ENCODE results near the gene ATP6V1B1.

The ATP6V1B1 gene

DNA sequence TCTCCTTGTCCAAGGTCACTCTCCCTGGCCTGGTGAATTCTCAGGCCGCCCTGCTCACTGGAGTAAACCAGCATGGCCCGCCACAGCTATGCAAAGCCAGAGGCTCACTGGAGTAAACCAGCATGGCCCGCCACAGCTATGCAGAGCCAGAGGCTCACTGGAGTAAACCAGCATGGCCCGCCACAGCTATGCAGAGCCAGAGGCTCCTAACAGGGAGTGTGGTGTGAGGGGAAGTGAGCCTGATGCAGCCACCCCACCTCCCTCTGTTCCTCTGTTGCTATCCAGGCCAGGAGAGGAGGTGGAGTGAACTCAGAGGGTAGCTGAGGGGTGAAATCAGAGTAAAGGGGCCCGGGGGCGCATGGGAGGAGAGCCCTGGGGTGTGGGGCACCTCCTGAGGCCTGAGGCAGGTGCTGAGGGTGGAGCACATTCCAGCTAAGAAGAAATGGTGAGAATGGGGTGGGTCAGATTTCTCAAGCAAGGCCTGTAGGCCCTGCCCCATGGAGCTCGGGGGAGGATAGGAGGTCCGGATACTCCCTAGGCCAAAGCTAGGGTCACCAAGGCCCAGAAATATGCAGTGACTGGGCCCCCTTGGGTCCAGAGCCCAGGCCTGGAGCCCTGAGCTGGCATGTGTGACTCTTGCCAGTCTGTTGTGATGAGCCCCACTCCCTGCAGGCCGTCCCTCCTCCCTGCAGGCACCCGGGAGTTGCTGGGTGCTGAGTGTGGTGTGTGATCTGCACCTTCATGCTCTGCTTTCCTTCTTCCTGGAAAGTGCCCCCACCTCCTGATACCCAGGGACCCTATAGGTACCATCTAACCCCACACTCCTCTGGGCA is 1.5 kb downstream of the ATP6V1B1 start:
- Histone ChIP-seq H3K9ac (no peak overlapping the region), H3K36me3 (0 out of 2 replicates have a peak, but pooled peaks cover 7% of the 10 kb centered on the region), H3K4me3 (no peak overlapping the region), H3K4me2 (no peak overlapping the region), H3K27me3 (no peaks in the 10 kb centered on the region), H4K20me1 (no peaks in the 10 kb centered on the region), H3K27ac (no peak overlapping the region), H3K4me1 (peaks cover 24% of the 10 kb centered on the region), H3K9me3 (no peaks in the 10 kb centered on the region)
- no peak for TF ChIP-seq Cebpa-rat (IDR thresholded peaks at IDR 0.05)

DNA sequence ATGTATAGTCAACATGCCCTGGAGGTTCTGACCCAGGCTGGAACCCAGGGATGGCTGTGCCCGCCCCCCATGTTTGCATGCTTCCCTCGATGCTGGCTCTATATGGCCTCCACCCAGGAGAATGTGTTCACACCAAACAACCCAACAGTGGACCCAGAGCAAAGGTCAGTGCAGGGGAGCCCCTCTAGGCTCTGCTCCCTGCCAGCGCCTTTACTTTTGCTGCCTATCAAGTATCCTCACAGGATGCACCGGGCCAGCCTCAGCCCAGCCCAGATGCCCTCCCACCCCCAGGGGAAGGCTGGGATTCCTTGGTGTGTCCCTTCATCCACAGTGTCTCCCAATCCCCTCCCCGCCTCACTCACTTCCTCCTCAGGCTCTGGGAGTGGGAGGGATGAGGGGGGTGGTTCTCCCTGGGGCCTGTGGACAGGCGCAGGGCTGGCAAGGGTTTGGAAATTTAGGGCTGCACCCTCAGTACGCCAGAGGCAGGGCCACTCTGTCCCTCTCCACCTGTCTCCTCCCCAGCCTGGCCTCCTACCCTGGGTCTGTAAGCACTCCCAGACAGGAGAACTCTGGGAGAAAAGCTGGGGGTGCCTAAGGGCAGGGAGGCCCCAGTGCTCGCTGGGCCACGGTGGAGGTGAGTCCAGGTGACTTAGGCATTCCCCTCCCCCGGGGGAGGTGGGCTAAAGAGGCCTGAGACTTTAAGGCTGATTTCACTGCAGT is 2.3 kb downstream of the ATP6V1B1 start:
- Histone ChIP-seq H4K20me1 (no peaks in the 10 kb centered on the region), H3K4me3 (no peak overlapping the region), H3K36me3 (0 out of 2 replicates have a peak, but pooled peaks cover 8% of the 10 kb centered on the region), H3K9me3 (no peaks in the 10 kb centered on the region), H3K9ac (no peak overlapping the region), H3K4me2 (no peak overlapping the region), H3K27ac (no peak overlapping the region), H3K27me3 (no peaks in the 10 kb centered on the region), H3K4me1 (peaks cover 18% of the 10 kb centered on the region; the same call in 1 of the 2 replicates)
- TF ChIP-seq Cebpa-rat (IDR thresholded peaks at IDR 0.05): no peak

- no peak for TF ChIP-seq Cebpa-rat (IDR thresholded peaks at IDR 0.05)
- no peaks in the 10 kb centered on the region for H3K9me3 ChIP-seq
- H3K36me3 ChIP-seq: 0 out of 2 replicates have a peak, but pooled peaks cover 8% of the 10 kb centered on the region
- H3K27ac ChIP-seq: no peak overlapping the region
- H3K9ac ChIP-seq: no peak overlapping the region
- H4K20me1 ChIP-seq: no peaks in the 10 kb centered on the region
- no peak overlapping the region for H3K4me2 ChIP-seq
- H3K4me3 ChIP-seq: no peak overlapping the region
- H3K4me1 ChIP-seq: peaks cover 13% of the 10 kb centered on the region; the same call in 1 of the 2 replicates
- H3K27me3 ChIP-seq: no peaks in the 10 kb centered on the region
Measured at GRCh38 chr2:70938586-70938950, 2.9 kb downstream of the ATP6V1B1 start.

GRCh38 chr2:70939001-70939838 is 3.5 kb downstream of the ATP6V1B1 start:
- no peak overlapping the region for H3K27ac ChIP-seq
- H3K4me2 ChIP-seq: no peak overlapping the region
- H3K9ac ChIP-seq: no peak overlapping the region
- H3K27me3 ChIP-seq: no peaks in the 10 kb centered on the region
- H4K20me1 ChIP-seq: no peaks in the 10 kb centered on the region
- H3K4me3 ChIP-seq: no peak overlapping the region
- 0 out of 2 replicates have a peak, but pooled peaks cover 8% of the 10 kb centered on the region for H3K36me3 ChIP-seq
- no peaks in the 10 kb centered on the region for H3K9me3 ChIP-seq
- peaks cover 11% of the 10 kb centered on the region; the same call in 1 of the 2 replicates for H3K4me1 ChIP-seq
- TF ChIP-seq Cebpa-rat (IDR thresholded peaks at IDR 0.05): no peak

DNA sequence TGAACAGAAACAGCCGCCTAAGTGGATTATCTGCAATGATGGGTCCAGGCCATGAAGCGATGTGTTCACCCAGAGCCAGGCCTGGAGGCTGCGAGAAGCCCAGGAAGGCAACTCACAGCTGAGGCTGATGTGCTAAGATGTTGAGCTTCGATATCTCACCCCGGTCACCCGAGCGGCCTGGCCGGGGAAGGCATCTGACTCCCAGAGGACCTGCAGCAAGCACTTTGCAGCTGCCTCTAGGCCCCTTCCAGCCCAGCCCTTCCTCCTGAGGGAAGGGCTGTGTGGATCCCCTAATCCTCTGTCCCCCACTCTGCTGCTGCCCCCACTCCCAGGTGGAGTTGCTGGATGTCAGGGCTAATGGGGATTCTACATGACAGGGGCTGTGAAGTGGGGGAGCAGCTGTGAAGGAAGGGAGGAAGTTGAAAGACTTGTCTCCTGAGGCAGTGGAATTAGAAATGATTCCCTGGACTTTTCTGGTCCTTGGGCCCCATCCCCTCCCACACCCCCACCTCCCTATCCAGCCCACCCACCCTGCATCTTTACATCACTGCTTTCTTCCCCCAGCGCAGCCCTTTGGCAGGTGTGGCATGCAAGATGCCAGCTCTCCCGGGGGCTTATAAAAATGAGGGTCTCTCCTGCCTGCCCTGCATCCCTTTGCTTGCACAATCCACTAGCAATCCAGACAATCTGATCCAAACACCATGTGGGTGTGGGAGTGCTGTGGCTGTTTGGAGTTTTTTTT is 4.3 kb downstream of the ATP6V1B1 start:
- no peaks in the 10 kb centered on the region for H3K9me3 ChIP-seq
- no peak overlapping the region for H3K4me3 ChIP-seq
- H4K20me1 ChIP-seq: no peaks in the 10 kb centered on the region
- no peak overlapping the region for H3K4me2 ChIP-seq
- H3K9ac ChIP-seq: no peak overlapping the region
- no peak for TF ChIP-seq Cebpa-rat (IDR thresholded peaks at IDR 0.05)
- H3K36me3 ChIP-seq: 0 out of 2 replicates have a peak, but pooled peaks cover 8% of the 10 kb centered on the region
- no peak overlapping the region for H3K27ac ChIP-seq
- H3K27me3 ChIP-seq: no peaks in the 10 kb centered on the region
- H3K4me1 ChIP-seq: peaks cover 5% of the 10 kb centered on the region; the same call in 1 of the 2 replicates

GRCh38 chr2:70941186-70941585 is 5.5 kb downstream of the ATP6V1B1 start:
- Histone ChIP-seq H3K9me3 (no peaks in the 10 kb centered on the region), H3K36me3 (0 out of 2 replicates have a peak, but pooled peaks cover 8% of the 10 kb centered on the region), H3K4me1 (peaks cover under 1% of the 10 kb centered on the region), H3K4me3 (no peak overlapping the region), H3K4me2 (no peak overlapping the region), H3K27ac (no peak overlapping the region), H3K9ac (no peak overlapping the region), H4K20me1 (no peaks in the 10 kb centered on the region), H3K27me3 (no peaks in the 10 kb centered on the region)
- TF ChIP-seq Cebpa-rat (IDR thresholded peaks at IDR 0.05): no peak

DNA sequence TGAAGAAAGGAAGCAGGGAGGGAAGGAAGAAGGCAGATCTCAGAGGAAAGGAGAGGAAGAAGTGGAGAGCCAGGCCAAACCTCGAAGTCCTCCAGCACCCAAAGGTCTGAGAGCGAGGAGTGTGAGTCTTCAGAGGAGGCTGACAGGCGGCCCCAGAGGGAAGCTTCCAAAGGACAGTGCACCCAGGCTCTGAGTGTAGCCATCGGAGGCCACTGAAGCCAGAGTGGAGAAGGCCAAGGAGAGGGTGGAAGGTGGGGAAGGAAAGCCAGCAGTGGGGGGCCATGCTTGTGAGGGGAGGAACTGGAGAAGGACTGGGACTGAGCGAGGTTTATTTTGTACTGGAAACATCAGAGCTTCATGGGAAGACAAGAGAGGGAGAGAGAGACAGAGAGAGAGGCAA is 6.0 kb downstream of the ATP6V1B1 start:
- H3K4me3 ChIP-seq: no peak overlapping the region
- no peak overlapping the region for H3K4me2 ChIP-seq
- H3K27ac ChIP-seq: no peak overlapping the region
- H4K20me1 ChIP-seq: no peaks in the 10 kb centered on the region
- no peak overlapping the region for H3K9ac ChIP-seq
- peaks cover 6% of the 10 kb centered on the region for H3K4me1 ChIP-seq
- 0 out of 2 replicates have a peak, but pooled peaks cover 8% of the 10 kb centered on the region for H3K36me3 ChIP-seq
- no peaks in the 10 kb centered on the region for H3K27me3 ChIP-seq
- TF ChIP-seq Cebpa-rat (IDR thresholded peaks at IDR 0.05): no peak
- no peaks in the 10 kb centered on the region for H3K9me3 ChIP-seq

DNA sequence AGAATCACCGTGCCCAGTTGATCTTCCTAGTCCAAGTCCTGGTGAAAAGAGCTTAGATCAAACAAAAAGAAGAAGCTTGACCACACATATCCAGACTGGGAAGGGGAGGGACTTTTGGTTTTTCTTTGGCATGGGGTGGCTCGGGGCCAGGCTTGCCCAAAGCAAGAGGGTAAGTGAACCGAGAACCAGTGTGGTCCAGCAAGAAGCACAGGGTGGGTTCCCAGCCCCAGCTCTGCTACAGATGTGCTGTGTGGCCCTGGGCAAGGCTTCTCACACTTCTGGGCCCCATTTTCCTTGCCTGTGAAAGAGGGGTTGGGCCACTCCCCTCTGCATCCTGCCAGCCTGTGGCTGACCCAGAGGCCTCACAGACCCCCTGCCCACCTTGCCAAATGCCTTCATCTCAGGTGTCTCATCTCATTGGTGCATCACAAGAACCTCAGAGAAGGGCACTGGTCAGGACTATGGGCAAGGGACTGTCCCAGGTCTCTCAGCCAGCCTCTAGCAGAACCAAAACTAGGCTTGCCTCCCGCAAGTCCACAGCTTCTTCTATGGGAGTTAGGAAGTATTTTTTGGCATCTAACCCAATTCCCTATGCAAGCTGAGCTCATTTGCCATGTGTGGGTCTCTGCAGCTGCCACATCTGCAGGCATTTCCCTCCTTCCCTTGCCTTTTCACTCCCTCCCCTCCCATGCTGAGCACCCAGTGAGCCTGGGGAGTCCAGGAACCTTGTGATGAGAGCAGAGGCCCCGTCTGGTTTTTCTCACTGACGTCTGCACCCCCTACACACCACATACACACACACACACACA is 6.9 kb downstream of the ATP6V1B1 start:
- H3K9ac ChIP-seq: no peak overlapping the region
- no peak overlapping the region for H3K4me3 ChIP-seq
- TF ChIP-seq Cebpa-rat (IDR thresholded peaks at IDR 0.05): no peak
- no peak overlapping the region for H3K27ac ChIP-seq
- H3K4me1 ChIP-seq: peaks cover 15% of the 10 kb centered on the region
- no peaks in the 10 kb centered on the region for H3K27me3 ChIP-seq
- H3K9me3 ChIP-seq: no peaks in the 10 kb centered on the region
- no peak overlapping the region for H3K4me2 ChIP-seq
- H3K36me3 ChIP-seq: 0 out of 2 replicates have a peak, but pooled peaks cover 8% of the 10 kb centered on the region
- no peaks in the 10 kb centered on the region for H4K20me1 ChIP-seq
